GM12878 (cell line): Measurements from ENCODE around the gene GLB1L3. TPM values are rescaled to one million over a fixed set of nuclear protein-coding genes. Genes with fewer than 3 reads are reported as not detected.

Experiments used
- ATAC-seq: fragments of 200-7000 bp; cut with Tn5 transposase; 3 replicates; pipeline ENCODE4 v1.9.1; 2020; ENCODE audit warnings: mild to moderate bottlenecking, moderate library complexity
- BruUV-seq: library from RNA; stranded (reverse); fragments of 400-500 nt; replicated peaks from 2 replicates; lab custom pipeline; 2021; lab: Mats Ljungman, UMichigan
- CTCF ChIA-PET: fragments of 300-600 bp; sonication (Branson Sonifier 250); formaldehyde crosslinking; extraction: SDS; loops from one replicate; lab custom pipeline; 2021; ENCODE audit warnings: inconsistent platforms; lab: Yijun Ruan, JAX
- POLR2A ChIA-PET: fragments of 350-600 bp; formaldehyde crosslinking; extraction: SDS; loops from one replicate; lab custom pipeline; 2021; ENCODE audit warnings: inconsistent platforms; lab: Charles Lee
- RAD21 ChIA-PET: fragments of 300-600 bp; sonication (Branson Sonifier 250); formaldehyde crosslinking; loops from one replicate; lab custom pipeline; 2023; ENCODE audit warnings: antibody characterized with exemption; ENCODE audit not compliant: unreplicated experiment; lab: Charles Lee
- SMC1A ChIA-PET: fragments of 300-600 bp; sonication (Branson Sonifier 250); formaldehyde crosslinking; loops from one replicate; lab custom pipeline; 2023; ENCODE audit not compliant: unreplicated experiment, uncharacterized antibody; lab: Charles Lee
- DNase-seq: peaks from one replicate; pipeline ENCODE4 v3.0.0-alpha.2; 2011; ENCODE audit warnings: low read depth, low spot score
- FAIRE-seq: peaks from 3 replicates; lab custom pipeline; 2011; peaks lifted over from hg19 to GRCh38; lab: Jason Lieb, UNC
- H2AFZ ChIP-seq: 2 replicates; pipeline ENCODE4 v1.6.0; 2011; ENCODE audit warnings: low read depth, low read length, control low read depth; ENCODE audit not compliant: control insufficient read depth
- H3K27ac ChIP-seq: 2 replicates; pipeline ENCODE4 v1.5.1; 2011; ENCODE audit warnings: control low read depth; ENCODE audit not compliant: control insufficient read depth, insufficient read depth
- H3K27me3 ChIP-seq, 2 experiments: replicated peaks in 1 of 2; 2 replicates each; pipeline versions ENCODE4 v1.6.0 to v1.6.1; 2011; ENCODE audit warnings: low read length in 1 of 2; ENCODE audit not compliant: control insufficient read depth in 2 of 2, insufficient read depth in 2 of 2
- H3K36me3 ChIP-seq, 2 experiments: 2 replicates each; pipeline ENCODE4 v1.5.1; 2011; ENCODE audit warnings: low read length in 1 of 2; ENCODE audit not compliant: control insufficient read depth in 2 of 2, insufficient read depth in 2 of 2
- H3K4me1 ChIP-seq: 2 replicates; pipeline ENCODE4 v1.6.1; 2011; ENCODE audit warnings: mild to moderate bottlenecking, low read length, moderate library complexity, mixed read lengths; ENCODE audit not compliant: control insufficient read depth, insufficient read depth
- H3K4me2 ChIP-seq: 2 replicates; pipeline ENCODE4 v1.6.0; 2011; ENCODE audit warnings: control low read depth; ENCODE audit not compliant: control insufficient read depth, insufficient read depth
- H3K4me3 ChIP-seq: fragments of 200-600 bp; sonication (generic); 2 replicates; pipeline ENCODE4 v1.5.1; 2016
- H3K79me2 ChIP-seq: 2 replicates; pipeline ENCODE4 v1.6.0; 2011; ENCODE audit warnings: low read length; ENCODE audit not compliant: control insufficient read depth, insufficient read depth
- H3K9ac ChIP-seq: 2 replicates; pipeline ENCODE4 v1.8.0; 2011; ENCODE audit warnings: low read length, control low read depth, mixed read lengths; ENCODE audit not compliant: control insufficient read depth, insufficient read depth
- H3K9me3 ChIP-seq: replicated peaks from 3 replicates; pipeline ENCODE4 v1.5.1; 2011; ENCODE audit warnings: mild to moderate bottlenecking, low read length; ENCODE audit not compliant: control insufficient read depth, insufficient read depth
- H4K20me1 ChIP-seq: 2 replicates; pipeline ENCODE4 v1.6.0; 2011; ENCODE audit not compliant: control insufficient read depth, insufficient read depth
- CHD1 ChIP-seq: IDR thresholded peaks from 2 replicates; pipeline ENCODE4 v1.6.1; 2012; ENCODE audit warnings: low read depth, low read length, improper control_type of control experiment
- CTCF ChIP-seq, 3 experiments: IDR thresholded peaks in 2 of 3; conservative IDR thresholded peaks in 1 of 3; 2 replicates each; pipeline ENCODE4 v1.5.1; 2011; ENCODE audit warnings: low read depth in 3 of 3, low read length in 3 of 3, mild to moderate bottlenecking in 3 of 3, control low read depth in 2 of 3, moderate library complexity in 2 of 3, inconsistent platforms in 1 of 3, mixed read lengths in 1 of 3; ENCODE audit not compliant: control insufficient read depth in 2 of 3, insufficient read depth in 1 of 3; ENCODE audit errors: extremely low read depth in 1 of 3
- CUX1 ChIP-seq: IDR thresholded peaks from 2 replicates; pipeline ENCODE4 v1.6.1; 2012; ENCODE audit warnings: improper control_type of control experiment, low read depth, low read length; ENCODE audit not compliant: insufficient replicate concordance
- HDGF ChIP-seq: fragments of 450-650 bp; IDR thresholded peaks from 2 replicates; pipeline ENCODE4 v1.6.1; 2016; ENCODE audit warnings: antibody characterized with exemption
- HSF1 ChIP-seq: fragments of 150-350 bp; IDR thresholded peaks from 2 replicates; pipeline ENCODE4 v1.6.1; 2014; ENCODE audit warnings: mild to moderate bottlenecking, low read depth, low read length
- PAX5 ChIP-seq: IDR thresholded peaks from 2 replicates; pipeline ENCODE4 v1.6.1; 2011; ENCODE audit warnings: low read depth, low read length, borderline replicate concordance
- POLR2A ChIP-seq: IDR thresholded peaks from 2 replicates; pipeline ENCODE4 v1.6.1; 2011; ENCODE audit warnings: low read depth, mild to moderate bottlenecking, low read length
- PRDM15 ChIP-seq: fragments of 450-650 bp; formaldehyde crosslinking; IDR thresholded peaks from 2 replicates; pipeline ENCODE4 v1.4.0; 2020; ENCODE audit warnings: mild to moderate bottlenecking, moderate library complexity
- RBBP5 ChIP-seq: fragments of 200-600 bp; sonication (generic); conservative IDR thresholded peaks from 2 replicates; pipeline ENCODE4 v1.6.1; 2016
- SIN3A ChIP-seq: IDR thresholded peaks from 2 replicates; pipeline ENCODE4 v1.6.1; 2012; ENCODE audit warnings: low read depth, low read length, improper control_type of control experiment
- TCF7 ChIP-seq: IDR thresholded peaks from 2 replicates; pipeline ENCODE4 v1.6.1; 2014; ENCODE audit warnings: antibody characterized with exemption, borderline replicate concordance
- WGBS: methylation state at CpG from one replicate; pipeline ENCODE4 v1.1.6; 2016; ENCODE audit warnings: low lambda C conversion rate; ENCODE audit not compliant: insufficient replicate concordance, insufficient coverage; ENCODE audit errors: missing lambda C conversion rate; 5-methylcytosine and 5-hydroxymethylcytosine counted together
- in situ Hi-C: fragments of 300-500 bp; cut with MboI; formaldehyde crosslinking; loops from 9 replicates; pipeline ENCODE4 v1.14.3; 2018; ENCODE audit warnings: mixed read lengths
- intact Hi-C: fragments of 100-400 bp; cut with micrococcal nuclease; formaldehyde crosslinking; loops from one replicate; pipeline ENCODE4 v1.14.2; 2022; ENCODE audit not compliant: unreplicated experiment
- polyA plus RNA-seq, 11 experiments: library from polyadenylated mRNA; depleted of rRNA in 4 of 11; unstranded in 6 of 11; stranded (reverse) in 5 of 11; fragments of >200 nt; fragmentation: Nextera tagmentation in 4 of 11; fragmentation: Illumina TruSeq in 1 of 11; extraction: Ambion mirVana in 4 of 11; extraction: Trizol in 1 of 11; gene quantifications; 1 replicate in 1 of 11; 2 replicates in 10 of 11; pipeline versions ENCODE4 v1.2.1 to v1.2.3, GENCODE V29; 2011 to 2016; ENCODE audit warnings: inconsistent platforms in 2 of 11, missing spikeins in 2 of 11, low read depth in 1 of 11
- total RNA-seq, 4 experiments: library from RNA; depleted of rRNA in 3 of 4; stranded (reverse); fragments of >200 nt in 3 of 4; fragmentation: Illumina TruSeq in 1 of 4; extraction: Trizol in 1 of 4; gene quantifications; 2 replicates each; pipeline versions ENCODE4 v1.2.1 to v1.2.3, GENCODE V29; 2013 to 2021

GLB1L3 gene
- total and polyA plus RNA-seq, 10 of the 15 experiments (the other 5 are each of a cell fraction or from before 2014, with no cell fraction given): 0.53 to 2.9 (median 1.9) TPM; not detected in 1

DNA sequence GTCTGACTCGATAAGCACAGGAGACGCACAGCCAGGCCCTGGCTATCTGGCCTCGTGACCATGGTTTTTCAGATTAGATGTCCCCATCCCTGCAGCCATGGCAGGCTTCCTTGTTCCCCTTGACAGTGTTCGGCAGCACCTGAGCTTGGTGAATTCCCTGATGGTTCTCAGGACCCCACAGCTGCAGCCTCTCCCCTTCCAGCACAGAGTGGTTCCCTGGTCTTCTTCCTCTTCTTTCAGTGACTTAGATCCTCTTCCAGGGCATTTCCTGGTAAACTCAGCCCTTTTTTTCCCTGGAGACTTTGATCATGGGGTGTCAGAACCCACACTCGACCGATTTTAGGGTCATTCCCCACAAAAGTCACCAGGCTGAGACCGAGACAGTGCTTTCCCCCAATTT is 14.5 kb downstream of the GLB1L3 start (continued):
- TF ChIP-seq CTCF (IDR thresholded peaks at IDR 0.05 in 2 of 3, conservative IDR thresholded peaks at IDR 0.05 in 1 of 3; ENCODE audit: control insufficient read depth in 2 of 3, extremely low read depth in 1 of 3, insufficient read depth in 1 of 3, low read depth in 3 of 3, low read length in 3 of 3) (no peak), PRDM15 (no peak)

DNA sequence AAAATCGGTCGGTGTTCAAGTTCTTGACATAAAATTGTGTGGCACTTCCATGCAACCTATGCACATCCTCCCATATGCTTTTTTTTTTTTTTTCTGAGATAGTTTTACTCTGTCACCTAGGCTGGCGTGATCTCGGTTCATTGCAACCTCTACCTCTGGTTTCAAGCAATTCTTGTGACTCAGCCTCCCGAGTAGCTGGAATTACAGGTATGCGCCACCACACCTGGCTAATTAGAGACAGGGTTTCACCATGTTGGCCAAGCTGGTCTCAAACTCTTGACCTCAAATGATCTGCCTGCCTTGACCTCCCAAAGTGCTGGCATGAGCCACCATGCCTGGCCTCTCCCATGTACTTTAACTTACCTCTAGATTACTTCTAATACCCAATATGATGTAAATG is 15.0 kb downstream of the GLB1L3 start:
- no peak overlapping the region for H2AFZ ChIP-seq
- H3K4me3 ChIP-seq: no peak overlapping the region
- no peaks in the 10 kb centered on the region for H3K9me3 ChIP-seq
- POLR2A ChIA-PET: no interaction called here
- DNase-seq: no peak
- no peak overlapping the region for H3K9ac ChIP-seq
- ATAC-seq: no peak
- H3K79me2 ChIP-seq: no peaks in the 10 kb centered on the region
- intact Hi-C loops (no loop called here), in situ Hi-C loops (no loop called here)
- H3K4me2 ChIP-seq: no peak overlapping the region
- H3K4me1 ChIP-seq: no peaks in the 10 kb centered on the region
- RAD21 ChIA-PET: no interaction called here
- WGBS: 51% methylated on average over 6 of the region's 6 CpGs
- no peaks in the 10 kb centered on the region for H4K20me1 ChIP-seq
- FAIRE-seq: no peak
- no TSS peak for BruUV-seq
- no peaks in the 10 kb centered on the region for H3K36me3 ChIP-seq
- peaks cover 0 to 2% of the 10 kb centered on the region in 2 experiments; a peak in 1 of 4 replicates for H3K27me3 ChIP-seq
- SMC1A ChIA-PET: interaction anchor here (0.6 kb wide), 1 partner anchor 144 kb away, joined by 3 read pairs; no protein-coding TSS in a partner anchor
- H3K27ac ChIP-seq: no peak overlapping the region
- CTCF ChIA-PET: no interaction called here
- TF ChIP-seq CHD1: no peak
- TF ChIP-seq RBBP5: no peak
- no peak for TF ChIP-seq SIN3A
- TF ChIP-seq HSF1: no peak
- no peak for TF ChIP-seq PAX5
- no peak for TF ChIP-seq TCF7
- TF ChIP-seq CUX1: no peak
- no peak for TF ChIP-seq POLR2A
- TF ChIP-seq HDGF: no peak
